Measurements from ENCODE around the gene CDHR4. TPM values are rescaled to one million over a fixed set of nuclear protein-coding genes. Genes with fewer than 3 reads are reported as not detected.
"Not testable (repeated sequence)": the region's sequence is repeated elsewhere in the genome, so short reads cannot be mapped to it uniquely, and the experiment has no call there.

Gene CDHR4
- total RNA-seq, 1 experiment from 2014 or later: 0.17 TPM

DNA sequence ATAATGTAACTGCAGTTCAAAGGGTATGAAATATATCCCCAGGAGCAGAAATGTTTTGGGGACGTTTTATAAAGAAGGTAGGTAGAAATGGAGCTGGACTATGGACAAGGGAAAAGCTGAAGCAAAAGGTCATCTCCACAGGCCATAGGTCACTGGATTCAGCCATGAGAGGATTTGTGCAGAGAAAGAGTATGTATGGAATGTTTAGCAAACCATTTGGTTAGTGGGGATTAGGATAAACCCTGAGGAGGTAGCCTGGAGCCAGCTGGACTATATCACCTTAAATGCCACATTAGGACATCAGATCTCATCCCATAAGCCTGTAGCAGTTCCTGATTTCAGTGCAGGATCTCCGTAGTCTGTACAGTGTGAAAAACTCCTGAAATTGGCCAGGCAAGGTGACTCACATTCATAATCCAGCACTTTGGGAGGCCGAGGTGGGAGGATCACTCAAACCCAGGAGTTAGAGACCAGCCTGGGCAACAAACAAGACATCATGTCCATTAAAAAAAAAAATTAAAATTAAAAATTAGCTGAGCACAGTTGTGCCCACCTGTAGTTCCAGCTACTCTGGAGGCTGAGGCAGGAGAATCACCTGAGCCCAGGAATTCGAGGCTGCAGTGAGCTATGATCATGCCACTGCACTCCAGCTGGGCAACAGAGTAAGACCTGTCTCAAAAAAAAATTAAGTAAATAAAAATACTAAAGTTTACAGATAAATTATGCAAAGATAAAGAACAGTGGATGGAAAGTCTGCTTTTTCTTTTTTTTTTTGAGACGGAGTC lies 18.1 kb downstream of the CDHR4 start:
- ATAC-seq: no peak
- peaks cover 10% of the 10 kb centered on the region for H3K4me1 Mint-ChIP-seq

DNA sequence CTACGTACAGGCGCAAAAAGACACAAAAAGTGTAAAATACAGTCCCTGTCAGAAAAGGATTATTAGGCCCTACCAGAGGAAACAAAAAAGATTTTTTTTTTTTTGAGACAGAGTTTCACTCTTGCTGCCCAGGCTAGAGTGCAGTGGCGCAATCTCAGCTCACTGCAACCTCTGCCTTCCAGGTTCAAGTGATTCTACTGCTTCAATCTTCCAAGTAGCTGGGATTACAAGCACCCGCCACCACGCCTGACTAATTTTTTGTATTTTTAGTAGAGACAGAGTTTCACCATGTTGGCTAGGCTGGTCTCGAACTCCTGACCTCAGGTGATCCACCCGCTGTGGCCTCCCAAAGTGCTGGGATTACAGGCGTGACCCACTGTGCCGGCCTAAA lies 18.7 kb downstream of the CDHR4 start:
- H3K4me3 Mint-ChIP-seq; ATAC-seq; POLR2A ChIA-PET; H3K9me3 Mint-ChIP-seq; CTCF ChIA-PET; H3K4me1 Mint-ChIP-seq; H3K27me3 Mint-ChIP-seq (ENCODE audit: low read depth); DNase-seq (ENCODE audit: low spot score): not testable (repeated sequence)
- H3K36me3 Mint-ChIP-seq: peaks cover 19% of the 10 kb centered on the region
- H3K27ac Mint-ChIP-seq: peak overlapping the region; percentile 5; the same call in 1 of the 2 replicates

More for the DNA sequence above, 18.1 kb downstream of the CDHR4 start:
- Mint-ChIP-seq H3K9me3 (no peaks in the 10 kb centered on the region), H3K27me3 (ENCODE audit: low read depth) (no peaks in the 10 kb centered on the region), H3K4me3 (no peak overlapping the region), H3K36me3 (peaks cover 19% of the 10 kb centered on the region), H3K27ac (no peak overlapping the region)
- POLR2A ChIA-PET: no interaction called here
- TF ChIP-seq, protein P1, sequence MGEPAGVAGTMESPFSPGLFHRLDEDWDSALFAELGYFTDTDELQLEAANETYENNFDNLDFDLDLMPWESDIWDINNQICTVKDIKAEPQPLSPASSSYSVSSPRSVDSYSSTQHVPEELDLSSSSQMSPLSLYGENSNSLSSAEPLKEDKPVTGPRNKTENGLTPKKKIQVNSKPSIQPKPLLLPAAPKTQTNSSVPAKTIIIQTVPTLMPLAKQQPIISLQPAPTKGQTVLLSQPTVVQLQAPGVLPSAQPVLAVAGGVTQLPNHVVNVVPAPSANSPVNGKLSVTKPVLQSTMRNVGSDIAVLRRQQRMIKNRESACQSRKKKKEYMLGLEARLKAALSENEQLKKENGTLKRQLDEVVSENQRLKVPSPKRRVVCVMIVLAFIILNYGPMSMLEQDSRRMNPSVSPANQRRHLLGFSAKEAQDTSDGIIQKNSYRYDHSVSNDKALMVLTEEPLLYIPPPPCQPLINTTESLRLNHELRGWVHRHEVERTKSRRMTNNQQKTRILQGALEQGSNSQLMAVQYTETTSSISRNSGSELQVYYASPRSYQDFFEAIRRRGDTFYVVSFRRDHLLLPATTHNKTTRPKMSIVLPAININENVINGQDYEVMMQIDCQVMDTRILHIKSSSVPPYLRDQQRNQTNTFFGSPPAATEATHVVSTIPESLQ (CRISPR knock-in tag; IDR thresholded peaks at IDR 0.05): no peak
- TF ChIP-seq, protein P2, sequence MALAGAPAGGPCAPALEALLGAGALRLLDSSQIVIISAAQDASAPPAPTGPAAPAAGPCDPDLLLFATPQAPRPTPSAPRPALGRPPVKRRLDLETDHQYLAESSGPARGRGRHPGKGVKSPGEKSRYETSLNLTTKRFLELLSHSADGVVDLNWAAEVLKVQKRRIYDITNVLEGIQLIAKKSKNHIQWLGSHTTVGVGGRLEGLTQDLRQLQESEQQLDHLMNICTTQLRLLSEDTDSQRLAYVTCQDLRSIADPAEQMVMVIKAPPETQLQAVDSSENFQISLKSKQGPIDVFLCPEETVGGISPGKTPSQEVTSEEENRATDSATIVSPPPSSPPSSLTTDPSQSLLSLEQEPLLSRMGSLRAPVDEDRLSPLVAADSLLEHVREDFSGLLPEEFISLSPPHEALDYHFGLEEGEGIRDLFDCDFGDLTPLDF (CRISPR knock-in tag; IDR thresholded peaks at IDR 0.05): no peak
- no peak for TF ChIP-seq SP1 (CRISPR knock-in tag; conservative IDR thresholded peaks at IDR 0.05)
- TF ChIP-seq, protein P3, sequence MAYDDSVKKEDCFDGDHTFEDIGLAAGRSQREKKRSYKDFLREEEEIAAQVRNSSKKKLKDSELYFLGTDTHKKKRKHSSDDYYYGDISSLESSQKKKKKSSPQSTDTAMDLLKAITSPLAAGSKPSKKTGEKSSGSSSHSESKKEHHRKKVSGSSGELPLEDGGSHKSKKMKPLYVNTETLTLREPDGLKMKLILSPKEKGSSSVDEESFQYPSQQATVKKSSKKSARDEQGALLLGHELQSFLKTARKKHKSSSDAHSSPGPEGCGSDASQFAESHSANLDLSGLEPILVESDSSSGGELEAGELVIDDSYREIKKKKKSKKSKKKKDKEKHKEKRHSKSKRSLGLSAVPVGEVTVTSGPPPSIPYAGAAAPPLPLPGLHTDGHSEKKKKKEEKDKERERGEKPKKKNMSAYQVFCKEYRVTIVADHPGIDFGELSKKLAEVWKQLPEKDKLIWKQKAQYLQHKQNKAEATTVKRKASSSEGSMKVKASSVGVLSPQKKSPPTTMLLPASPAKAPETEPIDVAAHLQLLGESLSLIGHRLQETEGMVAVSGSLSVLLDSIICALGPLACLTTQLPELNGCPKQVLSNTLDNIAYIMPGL (CRISPR knock-in tag; IDR thresholded peaks at IDR 0.05): no peak
- TF ChIP-seq, protein P4, sequence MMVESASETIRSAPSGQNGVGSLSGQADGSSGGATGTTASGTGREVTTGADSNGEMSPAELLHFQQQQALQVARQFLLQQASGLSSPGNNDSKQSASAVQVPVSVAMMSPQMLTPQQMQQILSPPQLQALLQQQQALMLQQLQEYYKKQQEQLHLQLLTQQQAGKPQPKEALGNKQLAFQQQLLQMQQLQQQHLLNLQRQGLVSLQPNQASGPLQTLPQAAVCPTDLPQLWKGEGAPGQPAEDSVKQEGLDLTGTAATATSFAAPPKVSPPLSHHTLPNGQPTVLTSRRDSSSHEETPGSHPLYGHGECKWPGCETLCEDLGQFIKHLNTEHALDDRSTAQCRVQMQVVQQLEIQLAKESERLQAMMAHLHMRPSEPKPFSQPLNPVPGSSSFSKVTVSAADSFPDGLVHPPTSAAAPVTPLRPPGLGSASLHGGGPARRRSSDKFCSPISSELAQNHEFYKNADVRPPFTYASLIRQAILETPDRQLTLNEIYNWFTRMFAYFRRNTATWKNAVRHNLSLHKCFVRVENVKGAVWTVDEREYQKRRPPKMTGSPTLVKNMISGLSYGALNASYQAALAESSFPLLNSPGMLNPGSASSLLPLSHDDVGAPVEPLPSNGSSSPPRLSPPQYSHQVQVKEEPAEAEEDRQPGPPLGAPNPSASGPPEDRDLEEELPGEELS (CRISPR knock-in tag; IDR thresholded peaks at IDR 0.05): no peak
- TF ChIP-seq, protein P5, sequence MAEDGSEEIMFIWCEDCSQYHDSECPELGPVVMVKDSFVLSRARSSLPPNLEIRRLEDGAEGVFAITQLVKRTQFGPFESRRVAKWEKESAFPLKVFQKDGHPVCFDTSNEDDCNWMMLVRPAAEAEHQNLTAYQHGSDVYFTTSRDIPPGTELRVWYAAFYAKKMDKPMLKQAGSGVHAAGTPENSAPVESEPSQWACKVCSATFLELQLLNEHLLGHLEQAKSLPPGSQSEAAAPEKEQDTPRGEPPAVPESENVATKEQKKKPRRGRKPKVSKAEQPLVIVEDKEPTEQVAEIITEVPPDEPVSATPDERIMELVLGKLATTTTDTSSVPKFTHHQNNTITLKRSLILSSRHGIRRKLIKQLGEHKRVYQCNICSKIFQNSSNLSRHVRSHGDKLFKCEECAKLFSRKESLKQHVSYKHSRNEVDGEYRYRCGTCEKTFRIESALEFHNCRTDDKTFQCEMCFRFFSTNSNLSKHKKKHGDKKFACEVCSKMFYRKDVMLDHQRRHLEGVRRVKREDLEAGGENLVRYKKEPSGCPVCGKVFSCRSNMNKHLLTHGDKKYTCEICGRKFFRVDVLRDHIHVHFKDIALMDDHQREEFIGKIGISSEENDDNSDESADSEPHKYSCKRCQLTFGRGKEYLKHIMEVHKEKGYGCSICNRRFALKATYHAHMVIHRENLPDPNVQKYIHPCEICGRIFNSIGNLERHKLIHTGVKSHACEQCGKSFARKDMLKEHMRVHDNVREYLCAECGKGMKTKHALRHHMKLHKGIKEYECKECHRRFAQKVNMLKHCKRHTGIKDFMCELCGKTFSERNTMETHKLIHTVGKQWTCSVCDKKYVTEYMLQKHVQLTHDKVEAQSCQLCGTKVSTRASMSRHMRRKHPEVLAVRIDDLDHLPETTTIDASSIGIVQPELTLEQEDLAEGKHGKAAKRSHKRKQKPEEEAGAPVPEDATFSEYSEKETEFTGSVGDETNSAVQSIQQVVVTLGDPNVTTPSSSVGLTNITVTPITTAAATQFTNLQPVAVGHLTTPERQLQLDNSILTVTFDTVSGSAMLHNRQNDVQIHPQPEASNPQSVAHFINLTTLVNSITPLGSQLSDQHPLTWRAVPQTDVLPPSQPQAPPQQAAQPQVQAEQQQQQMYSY (CRISPR knock-in tag; IDR thresholded peaks at IDR 0.05): no peak
- CTCF ChIA-PET: interaction anchor here (1.3 to 1.4 kb wide), 2 partner anchors 22 to 80 kb away, joined by 4 to 5 read pairs; partner anchors contain the start of gene INKA1
- DNase-seq (ENCODE audit: low spot score): no peak

DNA sequence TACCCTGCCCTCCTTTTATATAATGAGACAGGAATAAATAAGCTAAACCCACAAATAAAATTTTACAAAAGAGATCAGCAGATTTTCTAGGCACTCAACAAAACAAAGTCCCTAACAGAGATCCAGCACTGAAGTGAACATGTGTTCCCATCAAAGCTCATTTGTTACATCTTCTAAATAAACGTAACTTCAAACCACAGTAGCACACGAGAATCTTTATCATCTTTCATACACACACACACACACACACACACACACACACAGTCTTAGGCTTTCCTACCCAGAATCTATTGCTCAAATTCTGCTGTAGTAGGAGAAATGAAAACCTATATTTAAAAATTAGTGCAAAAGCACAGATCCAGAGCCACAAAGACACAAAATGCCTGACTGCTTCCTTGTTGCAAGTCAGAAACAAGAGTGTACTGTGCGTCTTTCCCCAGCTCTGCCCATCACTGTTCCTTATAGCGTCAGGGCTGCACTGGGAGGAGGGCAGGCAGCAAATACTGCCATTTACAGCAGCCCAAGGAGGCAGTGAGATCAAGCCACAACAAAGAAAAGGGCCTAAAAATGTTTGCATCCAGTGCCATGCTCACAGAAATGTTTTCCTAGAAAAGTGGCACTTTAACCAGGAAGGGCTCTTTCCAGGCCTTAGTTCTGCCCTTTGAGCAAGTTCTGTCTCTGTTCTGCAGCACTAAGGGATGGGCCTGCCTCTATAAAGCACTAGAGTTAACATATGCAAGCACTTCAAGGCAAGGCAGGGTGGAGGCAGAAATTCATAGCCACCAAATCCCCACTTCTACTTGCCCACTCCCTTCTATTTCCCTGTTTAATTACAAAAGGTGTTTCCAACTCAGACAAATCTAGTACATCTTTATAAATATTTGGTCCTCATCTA lies 19.3 kb downstream of the CDHR4 start:
- Mint-ChIP-seq H3K9me3 (no peaks in the 10 kb centered on the region), H3K27ac (peak overlapping the region; percentile 5), H3K27me3 (ENCODE audit: low read depth) (no peaks in the 10 kb centered on the region), H3K4me1 (peaks cover 4% of the 10 kb centered on the region), H3K4me3 (no peak overlapping the region), H3K36me3 (peaks cover 18% of the 10 kb centered on the region)
- no peak for ATAC-seq
- TF ChIP-seq MXD4 (CRISPR knock-in tag; IDR thresholded peaks at IDR 0.05; ENCODE audit: borderline replicate concordance) (no peak), OVOL2 (CRISPR knock-in tag; IDR thresholded peaks at IDR 0.05; ENCODE audit: borderline replicate concordance) (no peak), FOXP1 (CRISPR knock-in tag; IDR thresholded peaks at IDR 0.05; ENCODE audit: borderline replicate concordance) (no peak)
- CTCF ChIA-PET: no interaction called here
- DNase-seq (ENCODE audit: low spot score): no peak
- POLR2A ChIA-PET: no interaction called here
